ENCODE data around the gene VPS39.

VPS39 gene

DNA sequence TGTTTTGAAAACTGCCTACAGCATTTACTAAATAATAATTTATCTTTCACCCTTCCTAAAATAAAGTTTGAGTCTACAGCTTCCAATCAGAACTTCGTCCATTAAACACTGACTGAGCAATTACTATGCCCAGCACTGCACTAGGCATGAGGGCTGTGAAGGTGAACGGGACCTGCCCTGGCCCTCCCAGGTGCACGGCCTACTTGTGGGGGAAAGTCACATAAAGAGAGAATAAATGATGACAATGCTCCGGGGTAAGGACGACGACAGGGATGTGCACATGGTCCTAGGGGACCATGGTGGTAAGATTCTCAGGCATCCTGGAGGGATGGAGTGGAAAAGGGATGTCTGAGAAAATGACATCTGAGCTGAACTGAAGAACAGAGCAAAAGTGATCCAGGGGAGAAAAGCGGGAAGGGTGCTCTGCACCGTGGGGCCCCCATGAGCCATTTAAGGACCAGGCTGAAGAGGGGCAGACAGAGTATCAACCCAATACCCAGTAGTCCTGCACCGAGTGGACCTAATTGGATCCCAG, 63.2 kb downstream of the VPS39 start:
- DNase-seq (ENCODE audit: low spot score), result no peak

GRCh38 chr15:42143866-42144625, 64.1 kb downstream of the VPS39 start:
- DNase-seq (ENCODE audit: low spot score), result no peak

- no peak for DNase-seq (ENCODE audit: low spot score)
Measured at GRCh38 chr15:42143356-42143755, 64.7 kb downstream of the VPS39 start.

- DNase-seq (ENCODE audit: low spot score), result no peak
Measured at GRCh38 chr15:42141795-42142667, 66.1 kb downstream of the VPS39 start.

DNA sequence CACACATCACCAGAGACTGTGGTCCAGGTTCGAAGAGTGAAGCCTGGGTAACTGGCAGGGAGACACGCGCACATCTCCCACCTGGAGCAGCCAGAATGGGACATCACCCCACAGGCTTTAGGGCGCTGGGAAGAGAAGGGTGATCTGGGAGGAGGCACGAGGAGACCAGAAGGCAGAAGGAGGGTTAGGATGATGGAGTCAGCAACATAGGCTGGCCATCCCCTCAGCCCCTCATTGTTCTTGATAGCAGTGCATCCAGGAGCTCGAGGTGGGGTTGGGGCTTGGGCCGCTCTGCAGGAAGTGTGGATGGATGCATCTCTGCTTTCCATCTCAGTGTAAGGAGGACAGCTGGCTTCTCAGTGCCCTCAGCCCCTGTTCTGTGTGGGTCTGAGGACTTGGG, 66.9 kb downstream of the VPS39 start:
- no peak for DNase-seq (ENCODE audit: low spot score)

DNA sequence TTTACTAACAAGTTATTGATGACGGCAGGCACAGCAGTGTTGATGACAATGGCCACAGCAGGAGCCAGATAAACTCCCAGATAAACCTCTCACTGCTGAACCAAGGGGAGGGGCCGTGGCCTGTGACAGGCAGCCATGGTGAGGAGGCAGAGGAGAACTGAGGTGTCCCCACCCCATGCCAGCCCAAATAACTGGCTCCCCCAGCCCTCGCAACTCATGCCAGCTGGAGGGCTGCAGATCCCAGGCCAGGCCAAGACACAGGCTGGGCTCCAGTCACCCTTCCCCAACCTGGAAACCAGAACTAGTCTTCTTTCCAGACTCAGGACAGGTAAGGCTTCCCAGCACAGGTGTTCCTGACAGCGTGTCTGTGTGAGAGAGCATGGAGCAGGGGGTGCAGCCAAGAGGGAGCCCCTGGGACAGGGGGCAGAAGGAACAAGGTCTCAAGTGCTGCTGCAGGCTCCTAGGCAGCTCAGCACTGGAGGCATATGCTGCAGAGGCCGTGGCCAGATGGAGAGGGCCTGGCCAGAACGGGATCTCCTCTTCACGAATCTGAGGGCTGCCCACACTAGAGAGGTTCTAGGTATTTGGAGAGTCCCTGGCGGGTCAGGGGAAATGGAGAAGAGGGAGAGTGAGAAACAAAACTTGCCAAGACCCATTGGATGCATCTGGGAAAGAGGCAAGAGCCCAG, 67.6 kb downstream of the VPS39 start:
- DNase-seq (ENCODE audit: low spot score), result no peak

GRCh38 chr15:42139596-42139995, 68.5 kb downstream of the VPS39 start:
- no peak for DNase-seq (ENCODE audit: low spot score)

DNA sequence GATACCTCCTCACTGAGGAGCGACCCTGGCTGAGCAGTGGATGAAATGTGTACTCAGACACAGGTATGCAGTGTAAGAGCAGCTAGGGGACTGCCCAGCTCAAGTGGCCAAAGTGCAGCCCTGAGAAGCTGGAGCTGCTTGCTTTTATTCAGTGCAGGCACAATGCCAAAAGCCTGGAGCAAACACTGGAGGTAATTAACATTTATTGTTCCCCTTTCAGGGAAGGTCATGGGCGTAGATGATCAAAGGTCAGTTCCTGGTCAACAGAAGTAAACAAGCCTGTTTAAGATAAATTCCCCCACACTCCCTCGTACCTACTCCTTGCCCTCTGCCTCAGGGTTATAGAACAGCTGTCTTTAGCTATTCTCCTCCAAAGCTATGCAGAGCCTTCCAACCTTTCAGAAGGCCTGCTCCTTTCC, 69.1 kb downstream of the VPS39 start:
- no peak for DNase-seq (ENCODE audit: low spot score)

DNA sequence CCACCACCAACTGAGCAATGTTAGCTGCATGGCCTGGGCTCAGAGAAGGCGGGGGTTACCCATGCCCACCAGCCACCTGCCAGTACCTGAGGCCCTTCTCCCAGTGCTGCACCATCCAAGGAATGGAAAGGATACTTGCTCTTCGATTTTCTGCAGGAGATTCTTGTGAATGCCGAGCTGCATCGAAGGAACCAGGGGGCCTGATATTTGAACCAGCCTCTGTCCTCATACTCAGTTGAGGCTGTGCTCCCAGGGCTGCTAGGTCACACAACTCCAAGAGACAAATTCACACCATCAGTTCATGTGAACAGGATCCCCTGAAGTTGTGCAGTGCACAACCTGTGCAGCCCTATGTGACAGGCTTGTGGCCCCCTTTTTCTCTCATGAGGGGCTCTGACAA, 69.7 kb downstream of the VPS39 start:
- no peak for DNase-seq (ENCODE audit: low spot score)

- DNase-seq (ENCODE audit: low spot score), result peak; percentile 71
Measured at GRCh38 chr15:42137461-42138261, 70.4 kb downstream of the VPS39 start.

GRCh38 chr15:42136513-42136912, 71.6 kb downstream of the VPS39 start:
- no peak for DNase-seq (ENCODE audit: low spot score)

DNA sequence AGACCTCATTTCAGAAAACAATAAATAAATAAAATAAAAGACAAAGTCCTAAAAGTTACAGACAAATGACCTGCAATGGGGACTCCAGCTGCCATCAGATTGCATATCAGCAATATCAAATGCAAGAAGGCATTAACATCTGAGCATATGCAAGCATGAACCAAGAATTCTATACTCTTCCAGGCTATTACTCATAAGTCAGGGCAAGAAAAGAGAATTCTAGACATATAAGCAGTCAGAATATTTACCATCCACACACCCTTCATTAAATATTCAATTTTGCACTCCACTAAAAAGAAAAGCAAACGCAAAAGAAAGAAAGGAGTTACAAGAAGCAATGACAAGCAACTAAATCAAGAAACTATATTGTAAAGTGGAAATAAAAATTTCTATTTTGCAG, 72.8 kb downstream of the VPS39 start:
- DNase-seq (ENCODE audit: low spot score), result no peak

DNA sequence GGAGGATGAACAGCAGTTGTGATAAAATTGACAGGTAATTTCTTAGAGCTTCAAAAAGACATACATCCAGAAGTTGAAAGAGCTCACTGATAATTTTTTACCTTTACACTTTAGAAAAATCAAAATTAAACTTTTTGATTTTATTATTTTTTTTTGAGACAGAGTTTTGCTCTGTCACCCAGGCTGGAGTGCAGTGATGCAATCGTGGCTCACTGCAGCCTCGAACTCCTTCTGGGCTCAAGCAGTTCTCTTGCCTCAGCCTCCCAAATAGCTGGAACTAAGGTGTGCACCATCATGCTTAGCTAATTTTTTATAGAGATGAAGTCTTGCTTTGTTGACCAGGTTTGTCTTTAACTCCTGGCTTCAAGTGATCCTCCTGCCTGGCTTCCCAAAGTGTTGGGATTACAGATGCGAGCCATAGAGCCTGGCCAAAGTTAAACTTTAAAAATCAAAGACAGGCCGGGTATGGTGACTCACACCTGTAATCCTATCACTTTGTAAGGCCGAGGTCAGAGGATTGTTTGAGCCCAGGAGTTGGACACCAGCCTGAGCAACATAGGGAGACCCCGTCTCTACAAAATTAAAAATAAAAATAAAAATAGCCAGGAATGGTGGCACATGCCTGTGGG, 73.4 kb downstream of the VPS39 start:
- DNase-seq (ENCODE audit: low spot score), result no peak

- DNase-seq (ENCODE audit: low spot score), result peak; percentile 79
Measured at GRCh38 chr15:42133886-42134502, 74.1 kb downstream of the VPS39 start.

GRCh38 chr15:42133356-42133755, 74.7 kb downstream of the VPS39 start:
- no peak for DNase-seq (ENCODE audit: low spot score)

- DNase-seq (ENCODE audit: low spot score), result no peak
Measured at GRCh38 chr15:42131826-42132806, 76.0 kb downstream of the VPS39 start.

DNA sequence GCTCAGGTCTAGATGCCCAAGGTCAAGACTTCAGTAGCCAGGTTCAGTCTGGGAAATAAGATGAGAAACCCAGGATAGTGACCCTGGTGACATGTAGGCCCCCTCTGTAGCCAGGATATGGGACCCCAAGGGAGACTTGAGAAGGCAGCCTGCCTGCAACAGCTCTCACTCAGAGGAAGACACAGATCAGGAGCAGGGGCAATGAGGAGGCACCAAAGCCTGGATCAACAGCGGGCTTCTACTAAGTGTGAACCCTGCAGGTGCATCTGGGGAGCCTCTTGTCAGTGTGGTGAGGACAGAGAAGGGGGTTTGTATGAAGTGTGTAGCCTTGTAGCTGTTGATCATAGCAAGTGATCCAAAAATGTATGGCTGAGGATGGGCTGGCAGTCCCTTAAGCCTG, 77.1 kb downstream of the VPS39 start:
- DNase-seq (ENCODE audit: low spot score), result no peak

DNA sequence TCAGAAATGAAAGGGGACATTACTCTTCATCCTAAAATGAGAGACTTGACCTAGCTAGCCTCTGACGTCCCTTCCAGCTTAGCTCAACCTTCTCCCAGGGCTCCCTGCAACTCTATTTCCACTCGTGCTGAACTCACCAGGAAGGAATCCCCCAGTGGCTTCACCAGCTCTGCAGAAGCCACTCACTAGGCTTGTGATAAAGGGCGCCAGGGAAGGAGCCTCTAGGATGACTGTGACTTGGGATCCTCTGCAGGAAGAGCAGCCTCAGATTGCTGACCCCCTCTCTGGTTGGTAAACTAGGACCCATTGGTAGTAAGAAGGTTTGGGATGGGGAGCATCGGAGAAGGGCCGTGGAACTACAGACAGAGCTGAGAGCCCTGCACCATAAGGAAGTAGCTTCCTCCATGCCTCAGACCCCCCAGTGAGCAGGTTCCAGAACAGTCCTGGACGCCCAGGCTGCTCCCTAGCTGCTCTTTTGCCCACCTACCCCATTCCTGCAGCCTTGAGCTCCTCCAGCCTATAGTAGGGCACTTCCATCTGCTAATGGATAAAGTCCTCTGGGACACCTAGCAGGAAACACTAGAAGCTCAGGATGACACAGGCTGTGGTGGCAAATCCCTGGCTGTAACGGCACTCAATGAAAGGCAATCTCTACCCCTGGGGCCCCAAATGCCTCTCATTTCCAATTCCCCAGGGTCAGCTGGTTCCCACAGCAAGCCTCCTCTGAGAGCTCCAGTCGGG, 77.7 kb downstream of the VPS39 start:
- no peak for DNase-seq (ENCODE audit: low spot score)

DNA sequence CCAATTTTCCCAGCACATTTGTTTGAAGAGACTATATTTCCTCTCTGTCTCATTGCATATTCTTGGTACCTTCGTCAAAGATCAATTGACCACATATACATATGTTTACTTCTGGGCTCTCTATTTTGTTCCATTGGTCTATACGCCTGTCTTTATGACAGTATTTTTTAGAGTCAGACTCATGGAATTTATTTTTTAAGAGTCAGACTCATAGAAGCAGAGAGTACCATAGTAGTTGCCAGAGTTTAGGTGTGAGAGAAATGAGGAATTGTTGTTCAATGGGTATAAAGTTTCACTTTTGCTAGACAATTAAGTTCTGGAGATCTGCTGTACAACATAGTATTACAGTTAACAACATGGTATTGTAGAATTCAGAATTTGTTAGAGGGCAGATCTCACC, 78.7 kb downstream of the VPS39 start:
- no peak for DNase-seq (ENCODE audit: low spot score)
